Esophagus squamous epithelium (tissue), 4 donors: ENCODE results near the gene COL27A1.

Experiments
- CTCF ChIP-seq, 6 experiments: fragments of 450-650 bp in 4 of 6; fragments of 200-600 bp in 2 of 6; sonication (generic) in 2 of 6; IDR thresholded peaks; one replicate each; pipeline ENCODE4 v1.5.1; 2016 to 2019; ENCODE audit warnings: antibody characterized with exemption in 6 of 6, mild to moderate bottlenecking in 4 of 6, moderate library complexity in 4 of 6
- POLR2A ChIP-seq, 4 donors: fragments of 450-650 bp; IDR thresholded peaks; one replicate each; pipeline ENCODE4 v1.6.1; 2017; ENCODE audit warnings: antibody characterized with exemption in 4 of 4, mild to moderate bottlenecking in 4 of 4, moderate library complexity in 3 of 4

- no peak for TF ChIP-seq CTCF (IDR thresholded peaks at IDR 0.05)
- TF ChIP-seq POLR2A (IDR thresholded peaks at IDR 0.05): no peak
Observed at GRCh38 chr9:114223564-114224246, 68.4 kb downstream of the COL27A1 start.
